Fibroblast of skin of left quadriceps (primary cell): ENCODE data around the gene DCAF8.

Experiments
- DNase-seq, 2 experiments: peaks; one replicate each; pipeline ENCODE4 v3.0.0-alpha.2; 2013; ENCODE audit warnings: low read depth in 2 of 2

Gene DCAF8

GRCh38 chr1:160171354-160171753 is 91.0 kb downstream of the DCAF8 start:
- no peak for DNase-seq

- DNase-seq: no peak
These were observed 92.6 kb downstream of the DCAF8 start for GRCh38 chr1:160169553-160170399.

GRCh38 chr1:160168609-160169369 is 93.6 kb downstream of the DCAF8 start:
- no peak for DNase-seq

GRCh38 chr1:160168016-160168415 is 94.3 kb downstream of the DCAF8 start:
- DNase-seq: no peak

GRCh38 chr1:160167580-160167979 is 94.8 kb downstream of the DCAF8 start:
- no peak for DNase-seq

- no peak for DNase-seq
These were observed 95.3 kb downstream of the DCAF8 start for GRCh38 chr1:160167056-160167455.

- DNase-seq: no peak
These were observed 96.0 kb downstream of the DCAF8 start for GRCh38 chr1:160166166-160166868.
